HUES48 (cell line): ENCODE measurements around the gene KRABD2.
"Not testable (repeated sequence)": the region's sequence is repeated elsewhere in the genome, so short reads cannot be mapped to it uniquely, and the experiment has no call there.

Experiments
- H3K27ac ChIP-seq: one replicate; pipeline ENCODE4 v1.7.0; 2013; ENCODE audit warnings: low read depth, low read length, inconsistent platforms
- H3K27me3 ChIP-seq: 2 replicates; pipeline ENCODE4 v1.6.1; 2013; ENCODE audit warnings: mild to moderate bottlenecking, low read length; ENCODE audit not compliant: control insufficient read depth, insufficient read depth
- H3K36me3 ChIP-seq: 2 replicates; pipeline ENCODE4 v1.6.1; 2013; ENCODE audit warnings: low read length; ENCODE audit not compliant: control insufficient read depth, insufficient read depth
- H3K4me1 ChIP-seq: 2 replicates; pipeline ENCODE4 v1.6.1; 2013; ENCODE audit warnings: mild to moderate bottlenecking, low read length; ENCODE audit not compliant: control insufficient read depth, insufficient read depth
- H3K4me3 ChIP-seq: 2 replicates; pipeline ENCODE4 v1.5.1; 2013; ENCODE audit warnings: mild to moderate bottlenecking, low read depth, low read length
- H3K9ac ChIP-seq: 2 replicates; pipeline ENCODE4 v1.6.1; 2013; ENCODE audit warnings: mild to moderate bottlenecking, low read depth, low read length, moderate library complexity
- H3K9me3 ChIP-seq: 2 replicates; pipeline ENCODE4 v1.6.1; 2013; ENCODE audit warnings: low read length; ENCODE audit not compliant: control insufficient read depth, insufficient read depth

KRABD2 gene

GRCh38 chr17:8409966-8410882 lies 33.7 kb upstream of the KRABD2 start:
- no peak overlapping the region for H3K4me3 ChIP-seq
- H3K9ac ChIP-seq, result no peak overlapping the region
- H3K27me3 ChIP-seq, result no peaks in the 10 kb centered on the region
- no peak overlapping the region for H3K27ac ChIP-seq
- H3K36me3 ChIP-seq, result no peaks in the 10 kb centered on the region
- H3K9me3 ChIP-seq, result no peaks in the 10 kb centered on the region
- 0 out of 2 replicates have a peak, but pooled peaks cover 2% of the 10 kb centered on the region for H3K4me1 ChIP-seq

GRCh38 chr17:8408371-8408770 lies 31.9 kb upstream of the KRABD2 start:
- no peak overlapping the region for H3K27ac ChIP-seq
- no peaks in the 10 kb centered on the region for H3K36me3 ChIP-seq
- no peaks in the 10 kb centered on the region for H3K27me3 ChIP-seq
- no peak overlapping the region for H3K9ac ChIP-seq
- no peak overlapping the region for H3K4me3 ChIP-seq
- no peaks in the 10 kb centered on the region for H3K9me3 ChIP-seq
- H3K4me1 ChIP-seq, result 0 out of 2 replicates have a peak, but pooled peaks cover 2% of the 10 kb centered on the region

- H3K9me3 ChIP-seq, result no peaks in the 10 kb centered on the region
- no peaks in the 10 kb centered on the region for H3K27me3 ChIP-seq
- H3K9ac ChIP-seq, result no peak overlapping the region
- 0 out of 2 replicates have a peak, but pooled peaks cover 2% of the 10 kb centered on the region for H3K4me1 ChIP-seq
- H3K27ac ChIP-seq, result no peak overlapping the region
- H3K36me3 ChIP-seq, result no peaks in the 10 kb centered on the region
- H3K4me3 ChIP-seq, result no peak overlapping the region
These were observed 29.7 kb upstream of the KRABD2 start for GRCh38 chr17:8406174-8406573.

GRCh38 chr17:8405499-8406016 lies 29.1 kb upstream of the KRABD2 start:
- Histone ChIP-seq H3K36me3 (no peaks in the 10 kb centered on the region), H3K4me1 (0 out of 2 replicates have a peak, but pooled peaks cover 2% of the 10 kb centered on the region), H3K9me3 (no peaks in the 10 kb centered on the region), H3K4me3 (no peak overlapping the region), H3K27me3 (no peaks in the 10 kb centered on the region), H3K9ac (no peak overlapping the region), H3K27ac (no peak overlapping the region)

- H3K4me1 ChIP-seq, result no peaks in the 10 kb centered on the region
- no peak overlapping the region for H3K27ac ChIP-seq
- H3K4me3 ChIP-seq, result no peak overlapping the region
- no peaks in the 10 kb centered on the region for H3K9me3 ChIP-seq
- no peak overlapping the region for H3K9ac ChIP-seq
- no peaks in the 10 kb centered on the region for H3K36me3 ChIP-seq
- H3K27me3 ChIP-seq, result no peaks in the 10 kb centered on the region
These were observed 26.5 kb upstream of the KRABD2 start for GRCh38 chr17:8402921-8403536.

- Histone ChIP-seq H3K27me3 (no peaks in the 10 kb centered on the region), H3K4me1 (no peaks in the 10 kb centered on the region), H3K9ac (no peak overlapping the region), H3K27ac (no peak overlapping the region), H3K36me3 (no peaks in the 10 kb centered on the region), H3K9me3 (no peaks in the 10 kb centered on the region), H3K4me3 (no peak overlapping the region)
These were observed 24.6 kb upstream of the KRABD2 start for GRCh38 chr17:8401107-8401506.

- no peaks in the 10 kb centered on the region for H3K9me3 ChIP-seq
- H3K4me3 ChIP-seq, result no peak overlapping the region
- H3K9ac ChIP-seq, result no peak overlapping the region
- no peak overlapping the region for H3K27ac ChIP-seq
- no peaks in the 10 kb centered on the region for H3K27me3 ChIP-seq
- H3K36me3 ChIP-seq, result no peaks in the 10 kb centered on the region
- H3K4me1 ChIP-seq, result no peaks in the 10 kb centered on the region
These were observed 22.5 kb upstream of the KRABD2 start for GRCh38 chr17:8398980-8399379.

- Histone ChIP-seq H3K27me3 (no peaks in the 10 kb centered on the region), H3K4me1 (no peaks in the 10 kb centered on the region), H3K9me3 (no peaks in the 10 kb centered on the region), H3K4me3 (no peak within 1 kb of the TSS), H3K36me3 (no peaks in the 10 kb centered on the region), H3K9ac (no peak within 1 kb of the TSS), H3K27ac (no peak within 1 kb of the TSS)
These were observed 21.1 kb upstream of the KRABD2 start, which contains the start of gene RNF222 for GRCh38 chr17:8397636-8398035. TSS of gene RNF222 (minus strand) at chr17:8397827. CDS start at chr17:8393461, 4,366 bp downstream.

- H3K36me3 ChIP-seq, H3K9ac ChIP-seq, H3K4me1 ChIP-seq, H3K4me3 ChIP-seq, H3K27ac ChIP-seq, H3K27me3 ChIP-seq, H3K9me3 ChIP-seq: not testable (repeated sequence)
These were observed 18.0 kb upstream of the KRABD2 start for GRCh38 chr17:8394497-8394896.

- Histone ChIP-seq H3K9ac (no peak overlapping the region), H3K27me3 (no peaks in the 10 kb centered on the region), H3K4me1 (peaks cover 10% of the 10 kb centered on the region), H3K9me3 (no peaks in the 10 kb centered on the region), H3K36me3 (no peaks in the 10 kb centered on the region), H3K4me3 (no peak overlapping the region), H3K27ac (no peak overlapping the region)
These were observed 17.1 kb upstream of the KRABD2 start for GRCh38 chr17:8393470-8394231.
